ENCODE data around the gene B3GAT3.

DNA sequence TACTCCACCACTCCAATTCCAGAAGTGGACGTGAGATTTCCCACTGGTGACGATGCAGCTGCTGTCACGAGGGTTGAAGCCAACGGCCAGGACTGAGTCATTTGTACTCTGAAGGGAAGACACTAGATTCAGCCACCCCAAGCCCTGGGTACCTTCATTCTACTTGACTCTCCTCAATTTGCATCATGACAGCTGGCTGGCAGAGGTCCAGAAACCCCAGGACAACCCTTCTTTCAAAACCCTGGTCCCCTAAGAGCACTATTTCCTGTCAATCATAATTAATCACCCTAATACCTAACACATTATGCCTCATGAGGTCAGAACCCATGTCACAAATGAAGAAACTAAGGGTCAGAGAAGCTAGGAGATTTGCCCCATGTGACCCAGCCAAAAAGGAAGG is 14.1 kb downstream of the B3GAT3 start:
- TF ChIP-seq, protein P1, sequence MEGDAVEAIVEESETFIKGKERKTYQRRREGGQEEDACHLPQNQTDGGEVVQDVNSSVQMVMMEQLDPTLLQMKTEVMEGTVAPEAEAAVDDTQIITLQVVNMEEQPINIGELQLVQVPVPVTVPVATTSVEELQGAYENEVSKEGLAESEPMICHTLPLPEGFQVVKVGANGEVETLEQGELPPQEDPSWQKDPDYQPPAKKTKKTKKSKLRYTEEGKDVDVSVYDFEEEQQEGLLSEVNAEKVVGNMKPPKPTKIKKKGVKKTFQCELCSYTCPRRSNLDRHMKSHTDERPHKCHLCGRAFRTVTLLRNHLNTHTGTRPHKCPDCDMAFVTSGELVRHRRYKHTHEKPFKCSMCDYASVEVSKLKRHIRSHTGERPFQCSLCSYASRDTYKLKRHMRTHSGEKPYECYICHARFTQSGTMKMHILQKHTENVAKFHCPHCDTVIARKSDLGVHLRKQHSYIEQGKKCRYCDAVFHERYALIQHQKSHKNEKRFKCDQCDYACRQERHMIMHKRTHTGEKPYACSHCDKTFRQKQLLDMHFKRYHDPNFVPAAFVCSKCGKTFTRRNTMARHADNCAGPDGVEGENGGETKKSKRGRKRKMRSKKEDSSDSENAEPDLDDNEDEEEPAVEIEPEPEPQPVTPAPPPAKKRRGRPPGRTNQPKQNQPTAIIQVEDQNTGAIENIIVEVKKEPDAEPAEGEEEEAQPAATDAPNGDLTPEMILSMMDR (IDR thresholded peaks at IDR 0.05; ENCODE audit: low read length), result no peak
- no peak for TF ChIP-seq EZH2 (IDR thresholded peaks at IDR 0.05; ENCODE audit: borderline replicate concordance, low read length)

Measured in OCI-LY1 (cell line).